SK-N-SH (cell line): Measurements from ENCODE around the gene SCRN2. TPM values are rescaled to one million over a fixed set of nuclear protein-coding genes. Genes with fewer than 3 reads are reported as not detected.

Source experiments
- CTCF ChIA-PET: fragments of 300-600, 350-600 bp; formaldehyde crosslinking; extraction: SDS; loops from one replicate; lab custom pipeline; 2021; lab: Yijun Ruan, JAX
- POLR2A ChIA-PET: fragments of 350-600 bp; sonication (Branson Sonifier 250); formaldehyde crosslinking; extraction: SDS; loops from one replicate; lab custom pipeline; 2020; ENCODE audit warnings: antibody characterized with exemption, inconsistent platforms; lab: Yijun Ruan, JAX
- DNase-seq: peaks from one replicate; pipeline ENCODE4 v3.0.0; 2012
- H2AFZ ChIP-seq: fragments of 200-600 bp; sonication (generic); 2 replicates; pipeline ENCODE4 v1.8.1; 2016; ENCODE audit warnings: antibody characterized with exemption, mild to moderate bottlenecking, low read depth
- H3F3A ChIP-seq: fragments of 200-600 bp; sonication (generic); replicated peaks from 2 replicates; pipeline ENCODE3; 2016; ENCODE audit warnings: antibody characterized with exemption, mild to moderate bottlenecking; ENCODE audit not compliant: insufficient read depth
- H3K27ac ChIP-seq, 2 experiments: fragments of 200-500 bp in 1 of 2; fragments of 200-600 bp in 1 of 2; sonication (Bioruptor generic) in 1 of 2; sonication (generic), shearing (Covaris generic) in 1 of 2; 2 replicates each; pipeline versions ENCODE4 v1.5.1 to v1.6.1; 2014 to 2016; ENCODE audit warnings: low read depth in 2 of 2, inconsistent platforms in 1 of 2, low read length in 1 of 2, mild to moderate bottlenecking in 1 of 2, mixed read lengths in 1 of 2
- H3K27me3 ChIP-seq: fragments of 200-600 bp; sonication (generic), shearing (Covaris generic); 2 replicates; pipeline ENCODE4 v1.6.1; 2016; ENCODE audit warnings: mixed run types; ENCODE audit not compliant: insufficient read depth
- H3K36me3 ChIP-seq, 2 experiments: fragments of 200-500 bp in 1 of 2; fragments of 200-600 bp in 1 of 2; sonication (Bioruptor generic) in 1 of 2; sonication (generic) in 1 of 2; replicated peaks in 1 of 2; 2 replicates each; pipeline versions ENCODE3 to v1.5.1; 2014 to 2016; ENCODE audit warnings: low read length in 1 of 2, mild to moderate bottlenecking in 1 of 2; ENCODE audit not compliant: insufficient read depth in 2 of 2, control insufficient read depth in 1 of 2
- H3K4me1 ChIP-seq, 2 experiments: fragments of 200-500 bp in 1 of 2; fragments of 200-600 bp in 1 of 2; sonication (Bioruptor generic) in 1 of 2; sonication (generic), shearing (Covaris generic) in 1 of 2; 2 replicates each; pipeline versions ENCODE4 v1.5.1 to v1.6.1; 2014 to 2016; ENCODE audit warnings: low read depth in 1 of 2, low read length in 1 of 2, mixed run types in 1 of 2; ENCODE audit not compliant: insufficient read depth in 2 of 2, control insufficient read depth in 1 of 2
- H3K4me2 ChIP-seq: fragments of 200-600 bp; sonication (generic), shearing (Covaris generic); 2 replicates; pipeline ENCODE4 v1.6.1; 2017; ENCODE audit warnings: mixed run types
- H3K4me3 ChIP-seq, 2 experiments: fragments of 200-500 bp in 1 of 2; fragments of 200-600 bp in 1 of 2; sonication (Bioruptor generic) in 1 of 2; sonication (generic), shearing (Covaris generic) in 1 of 2; 2 replicates each; pipeline versions ENCODE4 v1.5.1 to v1.8.1; 2014 to 2016; ENCODE audit warnings: low read depth in 2 of 2, inconsistent platforms in 1 of 2, low read length in 1 of 2, mild to moderate bottlenecking in 1 of 2, mixed read lengths in 1 of 2, moderate library complexity in 1 of 2
- H3K79me2 ChIP-seq: fragments of 200-600 bp; sonication (generic); 2 replicates; pipeline ENCODE4 v1.8.1; 2017; ENCODE audit warnings: mild to moderate bottlenecking; ENCODE audit not compliant: insufficient read depth
- H3K9ac ChIP-seq: fragments of 200-600 bp; sonication (generic); 2 replicates; pipeline ENCODE4 v1.6.1; 2017; ENCODE audit warnings: mixed run types
- H3K9me2 ChIP-seq: fragments of 200-600 bp; sonication (generic); 2 replicates; pipeline ENCODE4 v1.6.1; 2017; ENCODE audit warnings: mixed run types
- H3K9me3 ChIP-seq: fragments of 200-600 bp; sonication (generic); 2 replicates; pipeline ENCODE4 v1.6.1; 2017; ENCODE audit warnings: mixed run types, mild to moderate bottlenecking, moderate library complexity
- H4K20me1 ChIP-seq: fragments of 200-600 bp; sonication (generic); 2 replicates; pipeline ENCODE4 v1.6.1; 2017; ENCODE audit warnings: mild to moderate bottlenecking, mixed run types; ENCODE audit not compliant: insufficient read depth
- CHD2 ChIP-seq: fragments of 150-350 bp; IDR thresholded peaks from 2 replicates; pipeline ENCODE4 v1.6.1; 2018; ENCODE audit warnings: low read length; ENCODE audit not compliant: partially characterized antibody
- FOXJ3 ChIP-seq: sonication (generic); formaldehyde crosslinking; IDR thresholded peaks from 2 replicates; pipeline ENCODE4 v1.5.1; 2020; ENCODE audit warnings: mild to moderate bottlenecking, missing genetic modification reagents
- FOXM1 ChIP-seq: IDR thresholded peaks from 2 replicates; pipeline ENCODE4 v1.4.0; 2012; ENCODE audit warnings: low read depth, mild to moderate bottlenecking
- GATA2 ChIP-seq: sonication (generic); formaldehyde crosslinking; IDR thresholded peaks from 2 replicates; pipeline ENCODE4 v1.5.0; 2020; ENCODE audit warnings: mild to moderate bottlenecking, missing genetic modification reagents
- IRF3 ChIP-seq: fragments of 150-350 bp; IDR thresholded peaks from 2 replicates; pipeline ENCODE4 v1.6.1; 2016; ENCODE audit warnings: mild to moderate bottlenecking, low read depth, low read length
- JUND ChIP-seq: IDR thresholded peaks from 2 replicates; pipeline ENCODE4 v1.4.0; 2012
- MEF2A ChIP-seq: IDR thresholded peaks from 2 replicates; pipeline ENCODE4 v1.4.0; 2012; ENCODE audit warnings: low read depth, borderline replicate concordance
- NRF1 ChIP-seq: IDR thresholded peaks from 2 replicates; pipeline ENCODE4 v1.6.1; 2012; ENCODE audit warnings: low read depth, mild to moderate bottlenecking, low read length
- PBX3 ChIP-seq: IDR thresholded peaks from 2 replicates; pipeline ENCODE4; 2012
- POLR2AphosphoS5 ChIP-seq: IDR thresholded peaks from 2 replicates; pipeline ENCODE4 v1.6.1; 2012; ENCODE audit warnings: low read depth, low read length
- RCOR1 ChIP-seq: fragments of 150-350 bp; IDR thresholded peaks from 2 replicates; pipeline ENCODE4 v1.6.1; 2017; ENCODE audit warnings: antibody characterized with exemption, low read length
- REST ChIP-seq: IDR thresholded peaks from 2 replicates; pipeline ENCODE4 v1.6.1; 2012; ENCODE audit warnings: mild to moderate bottlenecking, low read depth, low read length, moderate library complexity
- RFX5 ChIP-seq: IDR thresholded peaks from 2 replicates; pipeline ENCODE4 v1.6.1; 2012; ENCODE audit warnings: mild to moderate bottlenecking, improper control_type of control experiment, low read length
- SMC3 ChIP-seq: IDR thresholded peaks from 2 replicates; pipeline ENCODE4 v1.6.1; 2012; ENCODE audit warnings: low read depth, low read length, improper control_type of control experiment
- TEAD4 ChIP-seq: IDR thresholded peaks from 2 replicates; pipeline ENCODE4 v1.4.0; 2012; ENCODE audit warnings: mild to moderate bottlenecking, borderline replicate concordance; ENCODE audit not compliant: insufficient read depth
- USF1 ChIP-seq: IDR thresholded peaks from 2 replicates; pipeline ENCODE4 v1.4.0; 2012; ENCODE audit warnings: low read depth, borderline replicate concordance
- ZBTB33 ChIP-seq: IDR thresholded peaks from 2 replicates; pipeline ENCODE4 v1.4.0; 2012; ENCODE audit warnings: low read depth, borderline replicate concordance
- WGBS: methylation state at CpG from one replicate; pipeline ENCODE4 v1.1.6; 2017; ENCODE audit warnings: low lambda C conversion rate; 5-methylcytosine and 5-hydroxymethylcytosine counted together
- polyA plus RNA-seq, 3 experiments: library from polyadenylated mRNA; depleted of rRNA; stranded (reverse); fragments of >200 nt; gene quantifications; 2 replicates each; pipeline ENCODE4 v1.2.3, GENCODE V29; 2012

SCRN2 gene
- polyA plus RNA-seq, 1 of the 3 experiments (the other 2 are of a cell fraction): 139 TPM

- Histone ChIP-seq H3F3A (no peaks in the 10 kb centered on the region), H3K9me2 (no peaks in the 10 kb centered on the region), H3K4me3 (no peak overlapping the region), H4K20me1 (no peaks in the 10 kb centered on the region), H3K27ac (no peak overlapping the region), H3K9me3 (no peaks in the 10 kb centered on the region), H3K4me1 (no peaks in the 10 kb centered on the region; a peak in 1 of 4 replicates), H3K79me2 (no peaks in the 10 kb centered on the region), H3K9ac (no peak overlapping the region), H3K27me3 (peaks cover 44% of the 10 kb centered on the region), H3K36me3 (no peaks in the 10 kb centered on the region)
- DNase-seq: no peak
- WGBS: 73% methylated on average over 11 of the region's 11 CpGs
- TF ChIP-seq GATA2 (CRISPR knock-in tag) (no peak), NRF1 (no peak), MEF2A (no peak), SMC3 (no peak), CHD2 (no peak)
- TF ChIP-seq, all 33 proteins: peak for 0
- Histone ChIP-seq H3K4me2 (no peak overlapping the region), H2AFZ (no peak overlapping the region)
- ChIA-PET CTCF (interaction anchor here (1.0 to 9.4 kb wide), 4 partner anchors 17 to 27 kb away, joined by 4 to 108 read pairs (median 26); partner anchors contain the start of genes SCRN2 and SP6), POLR2A (interaction anchor here (0.7 kb wide), 1 partner anchor 102 kb away, joined by 3 read pairs; no protein-coding TSS in a partner anchor)
Measured at GRCh38 chr17:47867813-47868533, 26.9 kb upstream of the SCRN2 start.

- no peak overlapping the region for H3K9ac ChIP-seq
- H3K9me2 ChIP-seq: no peaks in the 10 kb centered on the region
- H3K9me3 ChIP-seq: no peaks in the 10 kb centered on the region
- H3K36me3 ChIP-seq: no peaks in the 10 kb centered on the region
- H3K4me3 ChIP-seq: no peak overlapping the region
- no peak overlapping the region for H2AFZ ChIP-seq
- H3K4me2 ChIP-seq: no peak overlapping the region
- ChIA-PET POLR2A (no interaction called here), CTCF (interaction anchor here (1.0 to 9.4 kb wide), 2 partner anchors 19 to 21 kb away, joined by 3 to 108 read pairs; no protein-coding TSS in a partner anchor)
- WGBS: 62% methylated on average over 20 of the region's 20 CpGs
- H3K27me3 ChIP-seq: peaks cover 35% of the 10 kb centered on the region
- H4K20me1 ChIP-seq: no peaks in the 10 kb centered on the region
- no peak overlapping the region for H3K27ac ChIP-seq
- peaks cover 0 to 5% of the 10 kb centered on the region in 2 experiments; a peak in 1 of 4 replicates for H3K4me1 ChIP-seq
- no peak for DNase-seq
- no peaks in the 10 kb centered on the region for H3F3A ChIP-seq
- H3K79me2 ChIP-seq: no peaks in the 10 kb centered on the region
- TF ChIP-seq RCOR1 (no peak), FOXJ3 (CRISPR knock-in tag) (no peak), JUND (no peak), ZBTB33 (no peak), SMC3 (no peak), GATA2 (CRISPR knock-in tag) (no peak), MEF2A (no peak), TEAD4 (no peak), FOXM1 (no peak), NRF1 (no peak), IRF3 (no peak), USF1 (no peak), POLR2AphosphoS5 (no peak), PBX3 (no peak), REST (no peak), RFX5 (no peak)
Measured at GRCh38 chr17:47866941-47867340, 25.9 kb upstream of the SCRN2 start.
